HepG2 (cell line): Measurements from ENCODE around the gene DHX34. TPM values are rescaled to one million over a fixed set of nuclear protein-coding genes. Genes with fewer than 3 reads are reported as not detected.
A peak's percentile ranks its signal among the peaks of the same experiment; 100 is the strongest.

ENCODE experiments used
- ATF4 ChIP-seq, 2 experiments: fragments of 450-650 bp in 1 of 2; sonication (generic) in 1 of 2; formaldehyde crosslinking; IDR thresholded peaks; 2 replicates each; pipeline versions ENCODE4 v1.5.0 to v1.8.0; 2020 to 2022; ENCODE audit warnings: mild to moderate bottlenecking in 1 of 2, missing genetic modification reagents in 1 of 2
- BATF2 ChIP-seq: sonication (generic); formaldehyde crosslinking; IDR thresholded peaks from 2 replicates; pipeline ENCODE4 v1.8.0; 2022; ENCODE audit warnings: mild to moderate bottlenecking, missing genetic modification reagents, moderate library complexity
- BCL3 ChIP-seq: sonication (generic); formaldehyde crosslinking; IDR thresholded peaks from 2 replicates; pipeline ENCODE4 v1.5.1; 2020; ENCODE audit warnings: mild to moderate bottlenecking, missing genetic modification reagents, moderate library complexity
- BORCS8-MEF2B ChIP-seq: sonication (generic); formaldehyde crosslinking; IDR thresholded peaks from 2 replicates; pipeline ENCODE4 v1.8.0; 2022; ENCODE audit warnings: mild to moderate bottlenecking, missing genetic modification reagents
- CREB3 ChIP-seq: sonication (generic); formaldehyde crosslinking; IDR thresholded peaks from 2 replicates; pipeline ENCODE4 v1.5.0; 2020; ENCODE audit warnings: missing genetic modification reagents
- FLYWCH1 ChIP-seq: sonication (generic); formaldehyde crosslinking; IDR thresholded peaks from 2 replicates; pipeline ENCODE4 v1.8.1; 2023; ENCODE audit warnings: mild to moderate bottlenecking, missing genetic modification reagents
- HDAC2 ChIP-seq: sonication (generic); formaldehyde crosslinking; IDR thresholded peaks from 2 replicates; pipeline ENCODE4 v1.4.0; 2020; ENCODE audit warnings: missing genetic modification reagents
- HNRNPK ChIP-seq: fragments of 200-400 bp; formaldehyde crosslinking; IDR thresholded peaks from 2 replicates; pipeline ENCODE4 v1.6.1; 2018; ENCODE audit warnings: low read length, low read depth, moderate library complexity, mild to moderate bottlenecking; ENCODE audit not compliant: poor library complexity, severe bottlenecking
- MLLT10 ChIP-seq: sonication (generic); formaldehyde crosslinking; IDR thresholded peaks from 2 replicates; pipeline ENCODE4 v1.4.0; 2020; ENCODE audit warnings: missing genetic modification reagents
- MLXIP ChIP-seq: sonication (generic); formaldehyde crosslinking; IDR thresholded peaks from 2 replicates; pipeline ENCODE4 v1.9.0; 2021; ENCODE audit warnings: missing genetic modification reagents, borderline replicate concordance
- THAP11 ChIP-seq: IDR thresholded peaks from 2 replicates; pipeline ENCODE4 v1.6.1; 2016; ENCODE audit warnings: missing biosample characterization, missing genetic modification reagents
- ZFP37 ChIP-seq: sonication (generic); formaldehyde crosslinking; IDR thresholded peaks from 2 replicates; pipeline ENCODE4 v1.4.0; 2020; ENCODE audit warnings: missing genetic modification reagents, borderline replicate concordance
- ZNF160 ChIP-seq: sonication (generic); formaldehyde crosslinking; IDR thresholded peaks from 2 replicates; pipeline ENCODE4 v1.8.0; 2022; ENCODE audit warnings: mild to moderate bottlenecking, inconsistent platforms, missing genetic modification reagents
- ZNF503 ChIP-seq: sonication (generic); formaldehyde crosslinking; IDR thresholded peaks from 2 replicates; pipeline ENCODE4 v1.4.0; 2020; ENCODE audit warnings: missing genetic modification reagents
- ZNF709 ChIP-seq: sonication (generic); formaldehyde crosslinking; IDR thresholded peaks from 2 replicates; pipeline ENCODE4 v1.5.0; 2020; ENCODE audit warnings: mild to moderate bottlenecking, missing genetic modification reagents
- ZNF788 ChIP-seq: sonication (generic); formaldehyde crosslinking; IDR thresholded peaks from 2 replicates; pipeline ENCODE4 v1.5.0; 2020; ENCODE audit warnings: mild to moderate bottlenecking, missing genetic modification reagents, borderline replicate concordance
- ZNF883 ChIP-seq: sonication (generic); formaldehyde crosslinking; IDR thresholded peaks from 2 replicates; pipeline ENCODE4 v1.5.1; 2020; ENCODE audit warnings: mild to moderate bottlenecking, missing genetic modification reagents; ENCODE audit errors: not compliant biosample characterization
- ZSCAN12 ChIP-seq: sonication (generic); formaldehyde crosslinking; IDR thresholded peaks from 2 replicates; pipeline ENCODE4 v1.9.0; 2021; ENCODE audit warnings: mild to moderate bottlenecking, missing genetic modification reagents
- polyA plus RNA-seq, 8 experiments: library from polyadenylated mRNA; depleted of rRNA in 3 of 8; stranded (reverse) in 7 of 8; unstranded in 1 of 8; fragments of >200 nt; fragmentation: Illumina TruSeq in 4 of 8; extraction: Trizol in 4 of 8; gene quantifications; 2 replicates each; pipeline versions ENCODE4 v1.2.1 to v1.2.3, GENCODE V29; 2011 to 2016; ENCODE audit warnings: low read depth in 4 of 8, missing spikeins in 1 of 8, mixed read lengths in 1 of 8; ENCODE audit not compliant: insufficient read depth in 1 of 8
- total RNA-seq, 5 experiments: library from RNA; depleted of rRNA; stranded (reverse); fragments of >200 nt; fragmentation: Illumina TruSeq; extraction: Trizol; gene quantifications; 2 replicates each; pipeline ENCODE4 v1.2.3, GENCODE V29; 2016; ENCODE audit warnings: low read depth in 1 of 5

DHX34 gene
- total and polyA plus RNA-seq, 2 of the 13 experiments (the other 11 are each of a cell fraction or from before 2014, with no cell fraction given) = 9.2 to 12.0 TPM

- TF ChIP-seq ATF4 (CRISPR knock-in tag; IDR thresholded peaks at IDR 0.05) (peak in 1 of 2 experiments; percentile 24; a peak in 1 of 4 replicates), MLLT10 (CRISPR knock-in tag) (no peak), ZSCAN12 (0 out of 2 replicates have a peak, but pooled peaks have one; percentile 83), MLXIP (CRISPR knock-in tag) (0 out of 2 replicates have a peak, but pooled peaks have one; percentile 52), CREB3 (CRISPR knock-in tag) (0 out of 2 replicates have a peak, but pooled peaks have one; percentile 53), ZNF883 (CRISPR knock-in tag) (peak; percentile 30), ZFP37 (CRISPR knock-in tag) (0 out of 2 replicates have a peak, but pooled peaks have one; percentile 34), THAP11 (CRISPR knock-in tag) (peak; percentile 32; the same call in 1 of the 2 replicates), BCL3 (0 out of 2 replicates have a peak, but pooled peaks have one; percentile 67), HDAC2 (CRISPR knock-in tag) (0 out of 2 replicates have a peak, but pooled peaks have one; percentile 16), ZNF709 (CRISPR knock-in tag) (0 out of 2 replicates have a peak, but pooled peaks have one; percentile 30), ZNF160 (0 out of 2 replicates have a peak, but pooled peaks have one; percentile 44), BATF2 (0 out of 2 replicates have a peak, but pooled peaks have one; percentile 37), FLYWCH1 (CRISPR knock-in tag) (0 out of 2 replicates have a peak, but pooled peaks have one; percentile 34), HNRNPK (peak; percentile 49), BORCS8-MEF2B (CRISPR knock-in tag) (peak; percentile 52; the same call in 1 of the 2 replicates), ZNF503 (CRISPR knock-in tag) (0 out of 2 replicates have a peak, but pooled peaks have one; percentile 40), ZNF788 (CRISPR knock-in tag) (0 out of 2 replicates have a peak, but pooled peaks have one; percentile 31)
These were observed 57.7 kb downstream of the DHX34 start (continued) for GRCh38 chr19:47406711-47407416.
